ENCODE data around the gene TCF25.

Gene TCF25

DNA sequence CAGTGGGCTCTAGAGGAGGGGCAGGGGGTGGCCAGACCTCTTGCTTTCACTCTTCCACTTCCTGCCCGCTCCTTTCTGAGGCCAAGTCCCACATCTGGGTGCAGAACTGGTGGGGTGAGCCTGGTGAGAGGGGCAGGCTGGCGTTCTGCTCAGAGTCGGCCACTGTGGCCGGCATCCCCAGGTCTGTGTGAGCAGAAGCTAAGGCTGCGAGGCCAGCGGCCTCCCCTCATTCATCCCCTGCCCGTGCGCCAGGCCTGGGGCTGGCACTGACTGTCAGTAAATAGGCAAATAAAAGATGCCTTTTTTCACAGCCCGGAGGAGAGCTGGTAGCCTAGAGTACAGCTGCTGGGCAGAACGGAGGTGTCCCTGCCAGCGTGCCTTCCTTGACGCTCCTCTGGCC is 76.4 kb downstream of the TCF25 start:
- H3K36me3 ChIP-seq (ENCODE audit: control insufficient read depth, insufficient read depth, low read length): no peaks in the 10 kb centered on the region
- no peak overlapping the region for H4K8ac ChIP-seq (ENCODE audit: low read depth, low read length)
- no peak overlapping the region for H2BK5ac ChIP-seq (ENCODE audit: low read length)
- H3K4me3 ChIP-seq (ENCODE audit: low read length): no peak overlapping the region
- peak overlapping the region; percentile 61 for H3K4me2 ChIP-seq (ENCODE audit: low read length)
- no peaks in the 10 kb centered on the region for H3K79me2 ChIP-seq (ENCODE audit: control insufficient read depth, insufficient read depth, low read length)
- H3K27ac ChIP-seq (ENCODE audit: low read depth, low read length): no peak overlapping the region
- H2AK5ac ChIP-seq (ENCODE audit: low read length): no peak overlapping the region
- H3K56ac ChIP-seq (ENCODE audit: low read length): no peak overlapping the region
- no peaks in the 10 kb centered on the region for H3K79me1 ChIP-seq (ENCODE audit: low read length)
- no peak overlapping the region for H3K9ac ChIP-seq (ENCODE audit: low read length)
- H4K5ac ChIP-seq (ENCODE audit: low read length): no peak overlapping the region
- H3K18ac ChIP-seq (ENCODE audit: low read length): no peak overlapping the region
- DNase-seq: no peak
- no peaks in the 10 kb centered on the region for H3K27me3 ChIP-seq (ENCODE audit: insufficient read depth, low read length, poor library complexity)
- no peak overlapping the region for H2BK120ac ChIP-seq (ENCODE audit: low read depth, low read length)
- no peak overlapping the region for H3K23ac ChIP-seq (ENCODE audit: low read length)
- no peak overlapping the region for H2BK15ac ChIP-seq (replicated peaks; ENCODE audit: low read depth)
- no CpG with 5 or more reads among the region's 12 CpGs for WGBS (ENCODE audit: extremely low coverage, insufficient coverage, low lambda C conversion rate)
- no peak overlapping the region for H3K4ac ChIP-seq (ENCODE audit: low read depth, low read length)
- no peaks in the 10 kb centered on the region for H3K4me1 ChIP-seq (ENCODE audit: control insufficient read depth, low read depth, low read length)

DNA sequence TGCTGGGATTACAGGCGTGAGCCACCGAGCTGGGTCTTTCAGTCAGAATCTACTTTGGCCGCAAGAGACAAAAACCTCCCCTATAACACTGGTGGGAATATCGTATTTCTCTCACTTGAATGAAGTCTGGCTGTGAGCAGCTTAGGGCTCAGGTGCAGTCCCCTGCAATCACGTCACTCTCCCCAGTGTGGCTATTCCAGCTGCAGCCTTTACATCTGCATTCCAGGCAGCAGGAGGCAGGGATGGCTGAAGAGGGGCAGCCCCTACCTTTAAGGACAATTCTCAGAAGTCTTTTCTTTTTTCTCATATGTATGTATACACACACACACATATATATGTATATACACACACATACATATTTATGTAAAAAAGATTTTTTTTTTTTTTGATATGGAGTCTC is 78.1 kb downstream of the TCF25 start:
- no peak overlapping the region for H4K5ac ChIP-seq (ENCODE audit: low read length)
- no CpG with 5 or more reads among the region's 5 CpGs for WGBS (ENCODE audit: extremely low coverage, insufficient coverage, low lambda C conversion rate)

DNA sequence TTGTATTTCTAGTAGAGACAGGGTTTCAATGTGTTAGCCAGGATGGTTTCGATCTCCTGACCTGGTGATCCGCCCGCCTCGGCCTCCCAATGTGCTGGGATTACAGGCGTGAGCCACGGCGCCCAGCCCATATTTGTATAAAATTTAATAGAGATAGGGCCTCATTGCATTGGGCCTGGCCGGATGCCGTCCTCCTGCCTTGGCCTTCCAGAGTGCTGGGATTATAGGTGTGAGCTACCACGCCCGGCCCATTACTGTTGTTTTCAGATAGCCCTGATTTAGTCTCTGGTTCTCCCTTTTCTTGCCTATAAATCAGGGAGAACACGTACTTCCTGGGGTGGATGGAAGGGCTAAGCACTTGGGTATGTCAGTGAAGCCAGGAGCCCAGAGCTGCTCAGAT is 78.7 kb downstream of the TCF25 start:
- no peak overlapping the region for H2BK5ac ChIP-seq (ENCODE audit: low read length)
- no CpG with 5 or more reads among the region's 12 CpGs for WGBS (ENCODE audit: extremely low coverage, insufficient coverage, low lambda C conversion rate)

More for the DNA sequence above, 78.1 kb downstream of the TCF25 start:
- Histone ChIP-seq H3K4me1 (ENCODE audit: control insufficient read depth, low read depth, low read length) (no peaks in the 10 kb centered on the region), H2BK120ac (ENCODE audit: low read depth, low read length) (no peak overlapping the region), H2BK15ac (replicated peaks; ENCODE audit: low read depth) (no peak overlapping the region), H3K27ac (ENCODE audit: low read depth, low read length) (no peak overlapping the region), H3K9ac (ENCODE audit: low read length) (no peak overlapping the region), H3K4ac (ENCODE audit: low read depth, low read length) (no peak overlapping the region), H3K4me2 (ENCODE audit: low read length) (no peak overlapping the region), H3K4me3 (ENCODE audit: low read length) (no peak overlapping the region), H3K27me3 (ENCODE audit: insufficient read depth, low read length, poor library complexity) (no peaks in the 10 kb centered on the region), H3K18ac (ENCODE audit: low read length) (no peak overlapping the region), H3K79me1 (ENCODE audit: low read length) (no peaks in the 10 kb centered on the region), H2AK5ac (ENCODE audit: low read length) (no peak overlapping the region), H2BK5ac (ENCODE audit: low read length) (no peak overlapping the region), H4K8ac (ENCODE audit: low read depth, low read length) (no peak overlapping the region), H3K36me3 (ENCODE audit: control insufficient read depth, insufficient read depth, low read length) (no peaks in the 10 kb centered on the region), H3K23ac (ENCODE audit: low read length) (no peak overlapping the region), H3K79me2 (ENCODE audit: control insufficient read depth, insufficient read depth, low read length) (no peaks in the 10 kb centered on the region), H3K56ac (ENCODE audit: low read length) (no peak overlapping the region)
- no peak for DNase-seq

DNA sequence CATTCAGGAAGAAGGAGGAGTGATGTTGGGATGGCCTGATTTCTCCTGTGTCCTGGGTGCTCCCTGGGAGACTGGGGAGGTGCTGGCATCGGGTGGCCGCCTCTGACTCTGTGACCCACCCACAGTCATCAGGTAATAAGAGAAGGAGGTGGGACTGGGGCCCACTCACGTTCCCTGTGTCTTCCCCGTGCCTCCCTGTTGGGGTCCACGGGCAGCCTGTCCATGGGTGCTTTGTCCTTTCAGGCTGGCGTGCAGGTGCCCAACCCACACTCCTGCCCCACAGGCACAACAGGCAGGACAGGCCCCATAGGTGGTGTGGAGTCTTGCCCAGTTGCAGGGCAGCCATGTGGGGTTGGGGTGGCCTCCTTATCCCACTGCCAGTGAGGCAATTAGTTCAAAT is 79.2 kb downstream of the TCF25 start:
- WGBS (ENCODE audit: extremely low coverage, insufficient coverage, low lambda C conversion rate): no CpG with 5 or more reads among the region's 6 CpGs
- H3K27me3 ChIP-seq (ENCODE audit: insufficient read depth, low read length, poor library complexity): no peaks in the 10 kb centered on the region
- H2BK120ac ChIP-seq (ENCODE audit: low read depth, low read length): no peak overlapping the region
- no peaks in the 10 kb centered on the region for H3K79me2 ChIP-seq (ENCODE audit: control insufficient read depth, insufficient read depth, low read length)
- H2BK15ac ChIP-seq (replicated peaks; ENCODE audit: low read depth): no peak overlapping the region
- H4K8ac ChIP-seq (ENCODE audit: low read depth, low read length): no peak overlapping the region
- H3K56ac ChIP-seq (ENCODE audit: low read length): no peak overlapping the region
- H3K36me3 ChIP-seq (ENCODE audit: control insufficient read depth, insufficient read depth, low read length): no peaks in the 10 kb centered on the region
- DNase-seq: no peak
- H3K4me1 ChIP-seq (ENCODE audit: control insufficient read depth, low read depth, low read length): no peaks in the 10 kb centered on the region
- H3K27ac ChIP-seq (ENCODE audit: low read depth, low read length): no peak overlapping the region
- no peaks in the 10 kb centered on the region for H3K79me1 ChIP-seq (ENCODE audit: low read length)
- no peak overlapping the region for H3K23ac ChIP-seq (ENCODE audit: low read length)
- H3K9ac ChIP-seq (ENCODE audit: low read length): no peak overlapping the region
- no peak overlapping the region for H4K5ac ChIP-seq (ENCODE audit: low read length)
- no peak overlapping the region for H3K4me2 ChIP-seq (ENCODE audit: low read length)
- no peak overlapping the region for H3K18ac ChIP-seq (ENCODE audit: low read length)
- no peak overlapping the region for H3K4me3 ChIP-seq (ENCODE audit: low read length)
- H2BK5ac ChIP-seq (ENCODE audit: low read length): no peak overlapping the region
- H2AK5ac ChIP-seq (ENCODE audit: low read length): no peak overlapping the region
- H3K4ac ChIP-seq (ENCODE audit: low read depth, low read length): no peak overlapping the region

More for the DNA sequence above, 78.7 kb downstream of the TCF25 start:
- no peaks in the 10 kb centered on the region for H3K36me3 ChIP-seq (ENCODE audit: control insufficient read depth, insufficient read depth, low read length)
- H3K9ac ChIP-seq (ENCODE audit: low read length): no peak overlapping the region
- H2BK15ac ChIP-seq (replicated peaks; ENCODE audit: low read depth): no peak overlapping the region
- H3K79me1 ChIP-seq (ENCODE audit: low read length): no peaks in the 10 kb centered on the region
- no peaks in the 10 kb centered on the region for H3K4me1 ChIP-seq (ENCODE audit: control insufficient read depth, low read depth, low read length)
- no peak overlapping the region for H3K18ac ChIP-seq (ENCODE audit: low read length)
- H3K56ac ChIP-seq (ENCODE audit: low read length): no peak overlapping the region
- no peak overlapping the region for H4K5ac ChIP-seq (ENCODE audit: low read length)
- no peak overlapping the region for H4K8ac ChIP-seq (ENCODE audit: low read depth, low read length)
- H3K4me3 ChIP-seq (ENCODE audit: low read length): no peak overlapping the region
- no peak overlapping the region for H3K4me2 ChIP-seq (ENCODE audit: low read length)
- H3K4ac ChIP-seq (ENCODE audit: low read depth, low read length): no peak overlapping the region
- H3K23ac ChIP-seq (ENCODE audit: low read length): no peak overlapping the region
- H3K27ac ChIP-seq (ENCODE audit: low read depth, low read length): no peak overlapping the region
- H3K27me3 ChIP-seq (ENCODE audit: insufficient read depth, low read length, poor library complexity): no peaks in the 10 kb centered on the region
- no peak for DNase-seq
- no peak overlapping the region for H2BK120ac ChIP-seq (ENCODE audit: low read depth, low read length)
- no peak overlapping the region for H2AK5ac ChIP-seq (ENCODE audit: low read length)
- no peaks in the 10 kb centered on the region for H3K79me2 ChIP-seq (ENCODE audit: control insufficient read depth, insufficient read depth, low read length)

DNA sequence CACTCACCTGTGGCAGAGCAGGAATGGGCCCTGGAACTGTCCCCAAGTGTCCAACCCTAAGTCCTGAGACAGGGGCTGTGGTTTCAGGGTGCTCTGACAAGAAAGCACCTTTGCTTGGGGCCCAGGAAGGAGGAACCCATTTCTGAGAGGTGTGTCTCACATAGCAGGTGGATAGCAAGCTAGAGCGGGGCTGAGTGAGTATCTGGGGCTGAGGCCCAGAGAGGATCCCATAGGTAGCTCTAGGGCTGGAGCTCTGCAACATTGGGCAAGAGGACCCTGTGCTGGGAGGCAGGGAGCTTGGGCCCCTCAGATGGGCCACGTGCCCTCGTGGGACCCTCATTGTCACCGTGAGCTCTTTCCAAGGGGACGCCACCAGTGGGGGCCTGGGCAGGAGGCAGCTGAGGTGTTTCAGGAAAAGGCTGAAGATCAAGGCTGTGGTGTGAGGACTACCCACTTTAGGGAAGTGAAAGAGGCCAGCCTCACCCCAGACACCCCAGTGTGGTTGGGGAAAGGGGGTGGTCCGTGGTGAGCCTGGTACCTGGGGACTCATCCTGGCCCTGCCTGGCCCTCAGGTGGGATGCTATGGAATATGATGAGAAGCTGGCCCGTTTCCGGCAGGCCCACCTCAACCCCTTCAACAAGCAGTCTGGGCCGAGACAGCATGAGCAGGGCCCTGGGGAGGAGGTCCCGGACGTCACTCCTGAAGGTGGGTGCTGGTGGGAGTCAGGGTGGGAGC is 80.4 kb downstream of the TCF25 start:
- no peak overlapping the region for H3K18ac ChIP-seq (ENCODE audit: low read length)
- H3K23ac ChIP-seq (ENCODE audit: low read length): no peak overlapping the region
- no peak for DNase-seq
- H2BK5ac ChIP-seq (ENCODE audit: low read length): no peak overlapping the region
- H2BK120ac ChIP-seq (ENCODE audit: low read depth, low read length): no peak overlapping the region
- no peaks in the 10 kb centered on the region for H3K79me2 ChIP-seq (ENCODE audit: control insufficient read depth, insufficient read depth, low read length)
- WGBS (ENCODE audit: extremely low coverage, insufficient coverage, low lambda C conversion rate): no CpG with 5 or more reads among the region's 11 CpGs
- no peaks in the 10 kb centered on the region for H3K27me3 ChIP-seq (ENCODE audit: insufficient read depth, low read length, poor library complexity)
- H2AK5ac ChIP-seq (ENCODE audit: low read length): no peak overlapping the region
- H2BK15ac ChIP-seq (replicated peaks; ENCODE audit: low read depth): no peak overlapping the region
- H3K4me2 ChIP-seq (ENCODE audit: low read length): no peak overlapping the region
- no peak overlapping the region for H3K4ac ChIP-seq (ENCODE audit: low read depth, low read length)
- no peak overlapping the region for H3K56ac ChIP-seq (ENCODE audit: low read length)
- no peak overlapping the region for H3K4me3 ChIP-seq (ENCODE audit: low read length)
- no peaks in the 10 kb centered on the region for H3K4me1 ChIP-seq (ENCODE audit: control insufficient read depth, low read depth, low read length)
- H3K79me1 ChIP-seq (ENCODE audit: low read length): no peaks in the 10 kb centered on the region
- no peak overlapping the region for H4K8ac ChIP-seq (ENCODE audit: low read depth, low read length)
- H4K5ac ChIP-seq (ENCODE audit: low read length): no peak overlapping the region
- H3K36me3 ChIP-seq (ENCODE audit: control insufficient read depth, insufficient read depth, low read length): peaks cover 1% of the 10 kb centered on the region
- no peak overlapping the region for H3K9ac ChIP-seq (ENCODE audit: low read length)
- H3K27ac ChIP-seq (ENCODE audit: low read depth, low read length): no peak overlapping the region

DNA sequence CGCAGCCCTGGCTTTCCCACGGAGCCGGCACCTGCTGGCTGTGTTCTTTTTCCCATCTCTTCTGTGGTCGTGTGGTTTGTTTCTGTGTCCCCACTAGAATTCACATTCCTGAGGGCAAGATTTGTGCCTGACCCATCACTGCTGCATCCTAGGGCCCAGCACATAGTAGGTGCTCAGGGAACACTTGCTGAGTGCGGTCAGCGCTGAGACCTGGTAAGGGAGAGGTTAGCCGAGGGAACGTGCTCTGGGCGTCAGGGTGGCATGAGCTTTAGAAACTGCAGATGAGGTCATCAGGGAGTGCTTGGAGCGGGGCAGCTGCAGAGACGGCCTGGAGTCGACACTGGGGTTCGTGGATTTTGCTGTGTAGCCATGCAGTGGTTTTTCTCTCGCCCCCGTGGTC is 81.1 kb downstream of the TCF25 start:
- Histone ChIP-seq H3K4me1 (ENCODE audit: control insufficient read depth, low read depth, low read length) (no peaks in the 10 kb centered on the region), H3K4me3 (ENCODE audit: low read length) (no peak overlapping the region), H3K27me3 (ENCODE audit: insufficient read depth, low read length, poor library complexity) (no peaks in the 10 kb centered on the region), H3K4ac (ENCODE audit: low read depth, low read length) (no peak overlapping the region), H2BK15ac (replicated peaks; ENCODE audit: low read depth) (no peak overlapping the region), H3K18ac (ENCODE audit: low read length) (no peak overlapping the region), H3K27ac (ENCODE audit: low read depth, low read length) (no peak overlapping the region), H3K79me1 (ENCODE audit: low read length) (no peaks in the 10 kb centered on the region), H3K36me3 (ENCODE audit: control insufficient read depth, insufficient read depth, low read length) (peaks cover 1% of the 10 kb centered on the region), H3K4me2 (ENCODE audit: low read length) (no peak overlapping the region), H3K56ac (ENCODE audit: low read length) (no peak overlapping the region), H2BK5ac (ENCODE audit: low read length) (no peak overlapping the region), H3K23ac (ENCODE audit: low read length) (no peak overlapping the region), H3K9ac (ENCODE audit: low read length) (no peak overlapping the region), H2BK120ac (ENCODE audit: low read depth, low read length) (no peak overlapping the region), H4K5ac (ENCODE audit: low read length) (no peak overlapping the region), H2AK5ac (ENCODE audit: low read length) (no peak overlapping the region), H4K8ac (ENCODE audit: low read depth, low read length) (no peak overlapping the region), H3K79me2 (ENCODE audit: control insufficient read depth, insufficient read depth, low read length) (no peaks in the 10 kb centered on the region)
- DNase-seq: no peak
- WGBS (ENCODE audit: extremely low coverage, insufficient coverage, low lambda C conversion rate): no CpG with 5 or more reads among the region's 15 CpGs
